Measurements from ENCODE around the gene RPS6KC1. TPM values are rescaled to one million over a fixed set of nuclear protein-coding genes. Genes with fewer than 3 reads are reported as not detected.
"Not testable (repeated sequence)": the region's sequence is repeated elsewhere in the genome, so short reads cannot be mapped to it uniquely, and the experiment has no call there.

Gene RPS6KC1
- total and polyA plus RNA-seq, 5 donors from 2014 or later = 3.4 to 11.1 (median 6.1) TPM

- DNase-seq = not testable (repeated sequence)
Observed at GRCh38 chr1:213100565-213100964, 49.5 kb downstream of the RPS6KC1 start.

GRCh38 chr1:213103377-213104306, 52.6 kb downstream of the RPS6KC1 start:
- H3K4me1 Mint-ChIP-seq = peaks cover 0 to 13% (median 6%) of the 10 kb centered on the region in 4 donors
- no peaks in the 10 kb centered on the region for H3K36me3 ChIP-seq (ENCODE audit: control insufficient read depth, insufficient read depth, low read length)
- no peaks in the 10 kb centered on the region for H3K9me3 ChIP-seq (ENCODE audit: control insufficient read depth in 2 of 2, low read length in 2 of 2)
- no peaks in the 10 kb centered on the region for H3K27me3 Mint-ChIP-seq
- H3K27ac ChIP-seq (ENCODE audit: insufficient read depth, low read length, poor library complexity, severe bottlenecking) = no peak overlapping the region
- H3K4me3 ChIP-seq (ENCODE audit: low read depth, low read length) = no peak overlapping the region
- no peaks in the 10 kb centered on the region for H3K27me3 ChIP-seq (ENCODE audit: control insufficient read depth, insufficient read depth, low read length)
- H3K4me1 ChIP-seq (ENCODE audit: control insufficient read depth, insufficient read depth, low read length, poor library complexity, severe bottlenecking) = no peaks in the 10 kb centered on the region
- H3K9me3 Mint-ChIP-seq = peaks cover 0 to 4% (median 0%) of the 10 kb centered on the region in 7 donors
- H3K27ac Mint-ChIP-seq = no peak overlapping the region
- ATAC-seq (ENCODE audit: low read depth in 2 of 2) (no peak), DNase-seq (no peak)
- H3K36me3 Mint-ChIP-seq = peaks cover 37% of the 10 kb centered on the region
- H3K4me3 Mint-ChIP-seq = no peak overlapping the region

More at GRCh38 chr1:213100565-213100964, 49.5 kb downstream of the RPS6KC1 start:
- not testable (repeated sequence) for H3K27ac Mint-ChIP-seq; H3K27ac ChIP-seq (ENCODE audit: insufficient read depth, low read length, poor library complexity, severe bottlenecking); H3K36me3 ChIP-seq (ENCODE audit: control insufficient read depth, insufficient read depth, low read length); H3K9me3 ChIP-seq (ENCODE audit: control insufficient read depth in 2 of 2, low read length in 2 of 2); ATAC-seq (ENCODE audit: low read depth in 2 of 2); H3K4me3 ChIP-seq (ENCODE audit: low read depth, low read length); H3K27me3 Mint-ChIP-seq; H3K9me3 Mint-ChIP-seq; H3K4me3 Mint-ChIP-seq; H3K4me1 ChIP-seq (ENCODE audit: control insufficient read depth, insufficient read depth, low read length, poor library complexity, severe bottlenecking); H3K27me3 ChIP-seq (ENCODE audit: control insufficient read depth, insufficient read depth, low read length)
- H3K36me3 Mint-ChIP-seq = peaks cover 32% of the 10 kb centered on the region
- peaks cover 0 to 11% (median 5%) of the 10 kb centered on the region in 4 donors for H3K4me1 Mint-ChIP-seq

GRCh38 chr1:213104604-213105003, 53.6 kb downstream of the RPS6KC1 start:
- H3K27me3 ChIP-seq (ENCODE audit: control insufficient read depth, insufficient read depth, low read length) = no peaks in the 10 kb centered on the region
- H3K4me3 ChIP-seq (ENCODE audit: low read depth, low read length) = no peak overlapping the region
- no peak for DNase-seq
- ATAC-seq (ENCODE audit: low read depth in 2 of 2) = no peak
- Mint-ChIP-seq H3K9me3 (peaks cover 0 to 4% (median 0%) of the 10 kb centered on the region in 7 donors), H3K4me1 (peaks cover 0 to 13% (median 6%) of the 10 kb centered on the region in 4 donors), H3K36me3 (peaks cover 32% of the 10 kb centered on the region), H3K4me3 (no peak overlapping the region), H3K27ac (peak overlapping the region in 1 of 3 donors; percentile 9), H3K27me3 (no peaks in the 10 kb centered on the region)
- no peak overlapping the region for H3K27ac ChIP-seq (ENCODE audit: insufficient read depth, low read length, poor library complexity, severe bottlenecking)
- H3K4me1 ChIP-seq (ENCODE audit: control insufficient read depth, insufficient read depth, low read length, poor library complexity, severe bottlenecking) = no peaks in the 10 kb centered on the region
- no peaks in the 10 kb centered on the region for H3K9me3 ChIP-seq (ENCODE audit: control insufficient read depth in 2 of 2, low read length in 2 of 2)
- H3K36me3 ChIP-seq (ENCODE audit: control insufficient read depth, insufficient read depth, low read length) = no peaks in the 10 kb centered on the region

GRCh38 chr1:213106298-213106697, 55.3 kb downstream of the RPS6KC1 start:
- DNase-seq = no peak

GRCh38 chr1:213107613-213108012, 56.6 kb downstream of the RPS6KC1 start:
- no peak for DNase-seq
- Mint-ChIP-seq H3K27me3 (no peaks in the 10 kb centered on the region), H3K4me1 (peaks cover 10 to 25% (median 17%) of the 10 kb centered on the region in 4 donors), H3K36me3 (peaks cover 19% of the 10 kb centered on the region), H3K4me3 (no peak overlapping the region), H3K27ac (no peak overlapping the region), H3K9me3 (peaks cover 0 to 4% (median 0%) of the 10 kb centered on the region in 7 donors)
- no peak for ATAC-seq (ENCODE audit: low read depth in 2 of 2)
- Histone ChIP-seq H3K9me3 (ENCODE audit: control insufficient read depth in 2 of 2, low read length in 2 of 2) (no peaks in the 10 kb centered on the region), H3K27ac (ENCODE audit: insufficient read depth, low read length, poor library complexity, severe bottlenecking) (no peak overlapping the region), H3K27me3 (ENCODE audit: control insufficient read depth, insufficient read depth, low read length) (no peaks in the 10 kb centered on the region), H3K4me1 (ENCODE audit: control insufficient read depth, insufficient read depth, low read length, poor library complexity, severe bottlenecking) (no peaks in the 10 kb centered on the region), H3K4me3 (ENCODE audit: low read depth, low read length) (no peak overlapping the region), H3K36me3 (ENCODE audit: control insufficient read depth, insufficient read depth, low read length) (no peaks in the 10 kb centered on the region)

More at GRCh38 chr1:213106298-213106697, 55.3 kb downstream of the RPS6KC1 start:
- Mint-ChIP-seq H3K27me3 (no peaks in the 10 kb centered on the region), H3K9me3 (peaks cover 0 to 4% (median 0%) of the 10 kb centered on the region in 7 donors), H3K36me3 (peaks cover 19% of the 10 kb centered on the region), H3K4me3 (no peak overlapping the region), H3K27ac (no peak overlapping the region), H3K4me1 (peaks cover 9 to 22% (median 15%) of the 10 kb centered on the region in 4 donors)
- Histone ChIP-seq H3K36me3 (ENCODE audit: control insufficient read depth, insufficient read depth, low read length) (no peaks in the 10 kb centered on the region), H3K27me3 (ENCODE audit: control insufficient read depth, insufficient read depth, low read length) (no peaks in the 10 kb centered on the region), H3K4me3 (ENCODE audit: low read depth, low read length) (no peak overlapping the region), H3K27ac (ENCODE audit: insufficient read depth, low read length, poor library complexity, severe bottlenecking) (no peak overlapping the region), H3K9me3 (ENCODE audit: control insufficient read depth in 2 of 2, low read length in 2 of 2) (no peaks in the 10 kb centered on the region), H3K4me1 (ENCODE audit: control insufficient read depth, insufficient read depth, low read length, poor library complexity, severe bottlenecking) (no peaks in the 10 kb centered on the region)
- no peak for ATAC-seq (ENCODE audit: low read depth in 2 of 2)

- Histone ChIP-seq H3K4me1 (ENCODE audit: control insufficient read depth, insufficient read depth, low read length, poor library complexity, severe bottlenecking) (no peaks in the 10 kb centered on the region), H3K9me3 (ENCODE audit: control insufficient read depth in 2 of 2, low read length in 2 of 2) (no peaks in the 10 kb centered on the region), H3K27me3 (ENCODE audit: control insufficient read depth, insufficient read depth, low read length) (no peaks in the 10 kb centered on the region), H3K27ac (ENCODE audit: insufficient read depth, low read length, poor library complexity, severe bottlenecking) (no peak overlapping the region), H3K4me3 (ENCODE audit: low read depth, low read length) (no peak overlapping the region), H3K36me3 (ENCODE audit: control insufficient read depth, insufficient read depth, low read length) (no peaks in the 10 kb centered on the region)
- peak overlapping the region in 1 of 3 donors; percentile 32 for H3K27ac Mint-ChIP-seq
- no peak overlapping the region for H3K4me3 Mint-ChIP-seq
- peaks cover 0 to 4% (median 0%) of the 10 kb centered on the region in 7 donors for H3K9me3 Mint-ChIP-seq
- H3K36me3 Mint-ChIP-seq = peaks cover 15% of the 10 kb centered on the region
- DNase-seq (peak in 1 of 3 donors; percentile 23), ATAC-seq (ENCODE audit: low read depth in 2 of 2) (no peak)
- peaks cover 10 to 17% (median 13%) of the 10 kb centered on the region in 4 donors for H3K4me1 Mint-ChIP-seq
- no peaks in the 10 kb centered on the region for H3K27me3 Mint-ChIP-seq
Observed at GRCh38 chr1:213110349-213111300, 59.6 kb downstream of the RPS6KC1 start.

GRCh38 chr1:213111502-213111901, 60.5 kb downstream of the RPS6KC1 start:
- H3K27me3 ChIP-seq (ENCODE audit: control insufficient read depth, insufficient read depth, low read length) = no peaks in the 10 kb centered on the region
- DNase-seq = no peak
- H3K27me3 Mint-ChIP-seq = no peaks in the 10 kb centered on the region
- H3K27ac ChIP-seq (ENCODE audit: insufficient read depth, low read length, poor library complexity, severe bottlenecking) = no peak overlapping the region
- H3K9me3 Mint-ChIP-seq = peaks cover 0 to 4% (median 0%) of the 10 kb centered on the region in 7 donors
- no peaks in the 10 kb centered on the region for H3K4me1 ChIP-seq (ENCODE audit: control insufficient read depth, insufficient read depth, low read length, poor library complexity, severe bottlenecking)
- H3K27ac Mint-ChIP-seq = no peak overlapping the region
- H3K4me3 Mint-ChIP-seq = no peak overlapping the region
- no peaks in the 10 kb centered on the region for H3K36me3 ChIP-seq (ENCODE audit: control insufficient read depth, insufficient read depth, low read length)
- no peaks in the 10 kb centered on the region for H3K9me3 ChIP-seq (ENCODE audit: control insufficient read depth in 2 of 2, low read length in 2 of 2)
- H3K4me3 ChIP-seq (ENCODE audit: low read depth, low read length) = no peak overlapping the region
- no peak for ATAC-seq (ENCODE audit: low read depth in 2 of 2)
- peaks cover 12% of the 10 kb centered on the region for H3K36me3 Mint-ChIP-seq
- H3K4me1 Mint-ChIP-seq = peaks cover 10 to 17% (median 13%) of the 10 kb centered on the region in 4 donors
